Activated CD8-positive, alpha-beta memory T cell treated with anti-CD3 and anti-CD28 coated beads, Interleukin-2, amount 50 U/mL, for 1 hour (primary cell): Measurements from ENCODE around the gene SPEG.

ENCODE experiments used
- DNase-seq: peaks from one replicate; pipeline ENCODE4 v3.0.0-alpha.2; 2020; ENCODE audit errors: extremely low read depth

SPEG gene

GRCh38 chr2:219443016-219443696 lies 8.5 kb downstream of the SPEG start:
- no peak for DNase-seq

GRCh38 chr2:219443697-219444023 lies 9.0 kb downstream of the SPEG start:
- DNase-seq, result no peak

GRCh38 chr2:219444566-219445091 lies 10.0 kb downstream of the SPEG start:
- no peak for DNase-seq

GRCh38 chr2:219445220-219445640 lies 10.6 kb downstream of the SPEG start:
- no peak for DNase-seq

GRCh38 chr2:219446101-219446504 lies 11.5 kb downstream of the SPEG start:
- no peak for DNase-seq

- DNase-seq, result no peak
These were observed 12.0 kb downstream of the SPEG start for GRCh38 chr2:219446689-219447088.

GRCh38 chr2:219447242-219448098 lies 12.8 kb downstream of the SPEG start:
- DNase-seq, result no peak

GRCh38 chr2:219448099-219448775 lies 13.6 kb downstream of the SPEG start:
- no peak for DNase-seq

- DNase-seq, result no peak
These were observed 14.2 kb downstream of the SPEG start for GRCh38 chr2:219448776-219449341.

GRCh38 chr2:219449609-219450008 lies 15.0 kb downstream of the SPEG start:
- no peak for DNase-seq

GRCh38 chr2:219451661-219452360 lies 17.2 kb downstream of the SPEG start:
- no peak for DNase-seq

- DNase-seq, result no peak
These were observed 18.0 kb downstream of the SPEG start for GRCh38 chr2:219452361-219453317.

- no peak for DNase-seq
These were observed 19.3 kb downstream of the SPEG start for GRCh38 chr2:219453671-219454590.

- no peak for DNase-seq
These were observed 20.9 kb downstream of the SPEG start for GRCh38 chr2:219455581-219455980.

GRCh38 chr2:219457784-219458369 lies 23.2 kb downstream of the SPEG start:
- DNase-seq, result no peak

- DNase-seq, result no peak
These were observed 24.4 kb downstream of the SPEG start for GRCh38 chr2:219458996-219459395.

GRCh38 chr2:219459460-219460311 lies 25.0 kb downstream of the SPEG start:
- DNase-seq, result no peak

- no peak for DNase-seq
These were observed 25.8 kb downstream of the SPEG start for GRCh38 chr2:219460424-219460926.
